Prostate gland (tissue), 1 donor: Measurements from ENCODE around the gene MAP6.

ENCODE experiments used
- POLR2A ChIP-seq: fragments of 450-650 bp; IDR thresholded peaks from one replicate; pipeline ENCODE4 v1.6.1; 2016; ENCODE audit warnings: antibody characterized with exemption, mild to moderate bottlenecking
- POLR2AphosphoS5 ChIP-seq: sonication (generic); formaldehyde crosslinking; IDR thresholded peaks from one replicate; pipeline ENCODE4 v1.6.1; 2017; ENCODE audit warnings: antibody characterized with exemption

- TF ChIP-seq POLR2A (no peak), POLR2AphosphoS5 (peak; percentile 82)
Observed at GRCh38 chr11:75642402-75643113, 26.3 kb downstream of the MAP6 start.
